Tibial artery (tissue), 4 donors: ENCODE results near the gene GRIK4.

Source experiments
- DNase-seq, 2 donors: peaks; one replicate each; pipeline ENCODE4 v3.0.0-alpha.2; 2019
- H3K27ac ChIP-seq, 2 donors: fragments of 200-600 bp; sonication (generic) in 1 of 2; 1 replicate in 1 of 2; 2 replicates in 1 of 2; pipeline ENCODE4 v1.5.1; 2018 to 2019; ENCODE audit warnings: mild to moderate bottlenecking in 1 of 2
- H3K27me3 ChIP-seq, 2 donors: fragments of 200-600 bp; sonication (generic) in 1 of 2; one replicate each; pipeline versions ENCODE4 v1.5.1 to v1.6.0; 2016 to 2019
- H3K36me3 ChIP-seq, 3 donors: fragments of 200-600 bp; sonication (generic) in 2 of 3; one replicate each; pipeline ENCODE4 v1.5.1; 2016 to 2019; ENCODE audit warnings: mild to moderate bottlenecking in 2 of 3
- H3K4me1 ChIP-seq, 4 donors: fragments of 200-600 bp; sonication (generic) in 2 of 4; 1 replicate in 3 of 4; 2 replicates in 1 of 4; pipeline ENCODE4 v1.5.1; 2016 to 2019
- H3K4me3 ChIP-seq, 2 donors: fragments of 200-600 bp; sonication (generic) in 1 of 2; 1 replicate in 1 of 2; 2 replicates in 1 of 2; pipeline ENCODE4 v1.5.1; 2018 to 2019; ENCODE audit warnings: mild to moderate bottlenecking in 2 of 2
- H3K9me3 ChIP-seq, 3 donors: fragments of 200-600 bp; sonication (generic) in 1 of 3; one replicate each; pipeline ENCODE4 v1.5.1; 2016 to 2019
- intact Hi-C: fragments of 100-400 bp; cut with DNase I; formaldehyde crosslinking; loops from one replicate; pipeline ENCODE4 v1.15.0; 2023; ENCODE audit warnings: low total_unique reads
- TF ChIP-seq, protein P1 (sequence below), 2 experiments: fragments of 200-600 bp in 1 of 2; fragments of 450-650 bp in 1 of 2; IDR thresholded peaks; one replicate each; pipeline ENCODE4 v1.5.1; 2017 to 2019; ENCODE audit warnings: antibody characterized with exemption in 2 of 2, mild to moderate bottlenecking in 1 of 2, moderate library complexity in 1 of 2

The GRIK4 gene

DNA sequence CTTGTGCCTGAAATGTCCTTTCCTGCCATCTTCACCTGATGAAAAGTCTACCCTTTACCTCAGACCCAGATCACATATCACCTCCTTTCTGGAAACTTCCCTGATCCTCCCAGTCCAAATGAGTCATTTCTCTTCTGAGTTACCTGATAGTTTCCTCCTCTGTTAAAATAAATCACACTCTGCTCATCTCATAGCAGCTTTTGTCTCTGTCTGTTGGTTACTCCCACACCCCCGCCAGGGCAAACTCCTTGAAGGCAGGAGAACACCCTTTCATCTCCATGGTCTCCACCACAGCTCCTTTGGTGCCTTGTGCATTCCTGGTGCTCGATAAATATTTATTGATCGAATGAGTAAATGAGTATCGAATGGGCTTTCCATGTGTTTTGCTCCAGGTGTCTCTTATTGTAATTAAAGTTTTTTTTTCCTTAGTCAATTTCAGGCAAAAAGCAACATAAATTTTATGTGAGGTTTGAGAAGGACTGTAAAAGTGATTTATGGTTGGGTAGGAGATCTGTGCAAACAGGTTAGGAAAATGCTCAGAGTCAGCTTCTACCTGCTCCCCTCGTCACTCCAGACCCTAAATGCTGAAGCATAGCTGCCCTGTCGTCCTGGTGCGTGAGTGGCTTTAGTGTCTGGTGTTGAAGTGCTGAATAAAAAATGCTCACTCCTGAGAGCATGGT is 178.2 kb downstream of the GRIK4 start:
- intact Hi-C loops, result loop anchor here (5.0 kb wide), 1 partner anchor 167 kb away; no protein-coding TSS in a partner anchor

DNA sequence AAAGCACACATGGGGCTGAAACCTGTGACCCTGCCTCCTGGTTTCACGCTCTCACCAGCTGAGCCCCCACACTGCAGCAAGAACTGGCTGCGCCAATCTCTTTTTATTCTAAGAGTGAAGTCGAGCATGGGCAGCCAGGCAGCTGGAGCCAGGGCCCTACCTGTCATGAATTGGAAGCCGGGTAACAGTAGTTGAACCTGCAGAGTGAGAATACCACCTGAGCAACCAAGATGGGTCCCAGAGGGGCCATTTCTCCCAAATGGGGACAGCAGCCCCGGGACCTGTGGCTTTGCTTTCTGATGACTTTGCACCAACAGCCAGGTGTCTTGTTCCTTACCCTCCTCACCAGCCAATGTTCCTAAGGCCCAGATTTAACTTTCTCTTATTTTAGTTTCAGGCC is 178.9 kb downstream of the GRIK4 start:
- H3K9me3 ChIP-seq, result no peaks in the 10 kb centered on the region
- H3K4me3 ChIP-seq, result no peak overlapping the region
- no peaks in the 10 kb centered on the region for H3K4me1 ChIP-seq
- peaks cover 0 to 35% of the 10 kb centered on the region in 2 donors for H3K27me3 ChIP-seq
- no peak for DNase-seq
- intact Hi-C loops, result no loop called here
- TF ChIP-seq, protein P1, sequence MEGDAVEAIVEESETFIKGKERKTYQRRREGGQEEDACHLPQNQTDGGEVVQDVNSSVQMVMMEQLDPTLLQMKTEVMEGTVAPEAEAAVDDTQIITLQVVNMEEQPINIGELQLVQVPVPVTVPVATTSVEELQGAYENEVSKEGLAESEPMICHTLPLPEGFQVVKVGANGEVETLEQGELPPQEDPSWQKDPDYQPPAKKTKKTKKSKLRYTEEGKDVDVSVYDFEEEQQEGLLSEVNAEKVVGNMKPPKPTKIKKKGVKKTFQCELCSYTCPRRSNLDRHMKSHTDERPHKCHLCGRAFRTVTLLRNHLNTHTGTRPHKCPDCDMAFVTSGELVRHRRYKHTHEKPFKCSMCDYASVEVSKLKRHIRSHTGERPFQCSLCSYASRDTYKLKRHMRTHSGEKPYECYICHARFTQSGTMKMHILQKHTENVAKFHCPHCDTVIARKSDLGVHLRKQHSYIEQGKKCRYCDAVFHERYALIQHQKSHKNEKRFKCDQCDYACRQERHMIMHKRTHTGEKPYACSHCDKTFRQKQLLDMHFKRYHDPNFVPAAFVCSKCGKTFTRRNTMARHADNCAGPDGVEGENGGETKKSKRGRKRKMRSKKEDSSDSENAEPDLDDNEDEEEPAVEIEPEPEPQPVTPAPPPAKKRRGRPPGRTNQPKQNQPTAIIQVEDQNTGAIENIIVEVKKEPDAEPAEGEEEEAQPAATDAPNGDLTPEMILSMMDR (IDR thresholded peaks at IDR 0.05), result no peak
- no peaks in the 10 kb centered on the region for H3K36me3 ChIP-seq
- no peak overlapping the region for H3K27ac ChIP-seq

More for the DNA sequence above, 178.2 kb downstream of the GRIK4 start:
- Histone ChIP-seq H3K4me1 (no peaks in the 10 kb centered on the region), H3K36me3 (no peaks in the 10 kb centered on the region), H3K4me3 (no peak overlapping the region), H3K9me3 (no peaks in the 10 kb centered on the region), H3K27ac (no peak overlapping the region), H3K27me3 (peaks cover 0 to 35% of the 10 kb centered on the region in 2 donors)
- DNase-seq, result no peak
- TF ChIP-seq, protein P1 (IDR thresholded peaks at IDR 0.05), result no peak

DNA sequence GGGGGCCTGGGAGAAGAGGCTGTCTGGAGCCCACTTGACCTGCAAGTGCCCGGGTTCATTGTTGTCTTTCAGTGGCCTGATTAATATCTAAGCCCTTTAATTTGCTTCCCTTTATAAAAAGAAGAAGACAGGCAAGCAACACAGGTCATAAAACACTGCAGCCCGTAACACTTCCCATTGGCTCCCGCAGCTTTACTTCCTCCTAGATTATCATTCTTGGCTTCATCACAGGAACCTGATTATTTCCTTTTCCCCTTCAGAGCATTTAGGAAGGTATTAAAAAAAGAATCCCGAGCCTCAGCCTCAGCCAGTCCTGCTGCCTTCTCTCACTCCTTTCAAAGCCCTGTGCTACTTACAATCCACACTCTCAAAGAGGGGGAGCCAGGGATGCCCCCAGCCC is 183.2 kb downstream of the GRIK4 start:
- Histone ChIP-seq H3K36me3 (no peaks in the 10 kb centered on the region), H3K4me1 (no peaks in the 10 kb centered on the region), H3K27ac (no peak overlapping the region), H3K4me3 (no peak overlapping the region), H3K27me3 (peaks cover 0 to 38% of the 10 kb centered on the region in 2 donors), H3K9me3 (no peaks in the 10 kb centered on the region)
- intact Hi-C loops, result no loop called here
- TF ChIP-seq, protein P1 (IDR thresholded peaks at IDR 0.05), result no peak
- no peak for DNase-seq

DNA sequence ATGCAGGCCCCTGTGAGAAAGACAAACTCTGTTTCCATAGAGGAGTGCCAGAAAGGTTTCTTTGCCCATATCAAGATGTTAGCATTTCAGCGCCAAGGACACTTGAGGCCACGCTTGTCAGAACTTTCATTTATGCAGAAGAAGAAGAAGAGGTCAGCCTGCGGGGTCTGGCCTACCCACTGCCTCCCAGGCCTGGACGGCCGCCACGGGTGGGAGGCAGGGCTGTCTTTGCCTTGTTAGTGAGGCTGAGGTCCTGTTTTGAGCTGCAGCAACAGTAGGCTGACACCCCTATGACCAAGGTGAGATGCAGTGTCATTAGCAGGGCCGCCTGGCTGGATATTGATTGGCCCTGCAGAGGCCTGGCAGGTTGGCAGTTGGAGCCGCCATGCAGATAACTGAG is 183.9 kb downstream of the GRIK4 start:
- Histone ChIP-seq H3K9me3 (no peaks in the 10 kb centered on the region), H3K36me3 (no peaks in the 10 kb centered on the region), H3K4me3 (no peak overlapping the region), H3K4me1 (no peaks in the 10 kb centered on the region), H3K27ac (no peak overlapping the region), H3K27me3 (peaks cover 0 to 32% of the 10 kb centered on the region in 2 donors)
- TF ChIP-seq, protein P1 (IDR thresholded peaks at IDR 0.05), result no peak
- DNase-seq, result no peak
- intact Hi-C loops, result no loop called here

DNA sequence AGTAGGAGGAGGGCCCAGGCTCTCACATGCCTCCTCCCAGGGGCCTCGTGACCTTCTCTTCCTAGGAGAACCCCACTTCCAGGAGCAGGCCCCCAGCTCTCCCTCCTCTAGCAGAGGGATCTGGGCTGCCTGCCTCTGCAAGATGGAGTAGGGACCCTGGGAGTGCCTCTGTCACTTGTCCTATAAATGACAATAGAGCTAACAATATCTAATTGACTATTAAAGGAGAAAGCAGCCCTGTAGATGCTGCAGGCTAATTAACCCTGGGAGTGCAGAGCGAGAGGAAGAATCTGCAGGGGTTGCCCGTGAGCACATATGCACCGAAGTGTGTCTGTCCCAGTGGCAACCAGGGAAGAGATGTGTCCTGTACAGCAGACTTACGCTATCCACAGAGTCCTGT is 184.4 kb downstream of the GRIK4 start:
- no peaks in the 10 kb centered on the region for H3K4me1 ChIP-seq
- intact Hi-C loops, result no loop called here
- no peak overlapping the region for H3K4me3 ChIP-seq
- TF ChIP-seq, protein P1 (IDR thresholded peaks at IDR 0.05), result no peak
- peaks cover 0 to 27% of the 10 kb centered on the region in 2 donors for H3K27me3 ChIP-seq
- no peak overlapping the region for H3K27ac ChIP-seq
- no peaks in the 10 kb centered on the region for H3K36me3 ChIP-seq
- no peaks in the 10 kb centered on the region for H3K9me3 ChIP-seq
- DNase-seq, result no peak
